Thymus (tissue), 11 donors: ENCODE data around the gene TSPAN4. TPM values are rescaled to one million over a fixed set of nuclear protein-coding genes. Genes with fewer than 3 reads are reported as not detected.

Source experiments
- DNase-seq, 9 donors: peaks; one replicate each; pipeline ENCODE4 v3.0.0-alpha.2; 2013; ENCODE audit warnings: low spot score in 9 of 9, low read depth in 6 of 9, missing footprints in 1 of 9
- H3K27ac ChIP-seq, 2 donors: one replicate each; pipeline ENCODE4 v1.5.1; 2013; ENCODE audit warnings: control low read depth in 1 of 2, low read depth in 1 of 2, low read length in 1 of 2, mild to moderate bottlenecking in 1 of 2, moderate library complexity in 1 of 2
- H3K27me3 ChIP-seq, 2 donors: one replicate each; pipeline ENCODE4 v1.5.1; 2013; ENCODE audit warnings: low read length in 1 of 2; ENCODE audit not compliant: control insufficient read depth in 2 of 2, insufficient read depth in 1 of 2
- H3K36me3 ChIP-seq, 2 donors: one replicate each; pipeline ENCODE4 v1.5.1; 2013; ENCODE audit warnings: low read length in 1 of 2, mild to moderate bottlenecking in 1 of 2, moderate library complexity in 1 of 2; ENCODE audit not compliant: control insufficient read depth in 2 of 2, insufficient read depth in 2 of 2
- H3K4me1 ChIP-seq, 2 donors: one replicate each; pipeline ENCODE4 v1.5.1; 2013; ENCODE audit warnings: low read length in 2 of 2; ENCODE audit not compliant: control insufficient read depth in 2 of 2, insufficient read depth in 2 of 2
- H3K4me3 ChIP-seq, 2 donors: one replicate each; pipeline ENCODE4 v1.5.1; 2013; ENCODE audit warnings: low read length in 2 of 2, control low read depth in 1 of 2, mild to moderate bottlenecking in 1 of 2
- H3K9me3 ChIP-seq, 2 donors: one replicate each; pipeline ENCODE4 v1.5.1; 2013; ENCODE audit warnings: low read length in 1 of 2, mild to moderate bottlenecking in 1 of 2; ENCODE audit not compliant: control insufficient read depth in 2 of 2, insufficient read depth in 1 of 2
- WGBS: extraction: QIAGEN DNeasy Blood & Tissue Kit; methylation state at CpG from one replicate; pipeline ENCODE4 v1.1.7; 2013; 5-methylcytosine and 5-hydroxymethylcytosine counted together
- polyA plus RNA-seq: library from polyadenylated mRNA; stranded (reverse); fragments of 200-250 nt; gene quantifications from one replicate; pipeline ENCODE4 v1.2.3, GENCODE V29; 2013
- total RNA-seq: library from RNA; stranded (reverse); fragments of 120-200 nt; gene quantifications from one replicate; pipeline ENCODE4 v1.2.4, GENCODE V29; 2013
- donor health status: healthy.

The TSPAN4 gene
- total and polyA plus RNA-seq, 2 donors: 22.2 to 56.7 TPM

GRCh38 chr11:850775-851763 is 8.4 kb downstream of the TSPAN4 start:
- DNase-seq: no peak
- H3K9me3 ChIP-seq: no peaks in the 10 kb centered on the region
- H3K27ac ChIP-seq: no peak overlapping the region
- H3K27me3 ChIP-seq: peaks cover 9 to 47% of the 10 kb centered on the region in 2 donors
- WGBS: 93% methylated on average over 28 of the region's 28 CpGs
- H3K36me3 ChIP-seq: no peaks in the 10 kb centered on the region
- H3K4me3 ChIP-seq: no peak overlapping the region
- H3K4me1 ChIP-seq: peaks cover 14 to 16% of the 10 kb centered on the region in 2 donors

GRCh38 chr11:852762-853161 is 10.1 kb downstream of the TSPAN4 start:
- WGBS: 95% methylated on average over 15 of the region's 15 CpGs
- H3K36me3 ChIP-seq: no peaks in the 10 kb centered on the region
- DNase-seq: no peak
- H3K27ac ChIP-seq: no peak overlapping the region
- H3K27me3 ChIP-seq: peaks cover 9 to 35% of the 10 kb centered on the region in 2 donors
- H3K4me1 ChIP-seq: peaks cover 14 to 15% of the 10 kb centered on the region in 2 donors
- no peaks in the 10 kb centered on the region for H3K9me3 ChIP-seq
- H3K4me3 ChIP-seq: no peak overlapping the region

GRCh38 chr11:853682-854448 is 11.2 kb downstream of the TSPAN4 start:
- H3K36me3 ChIP-seq: no peaks in the 10 kb centered on the region
- H3K4me3 ChIP-seq: no peak overlapping the region
- peaks cover 5 to 6% of the 10 kb centered on the region in 2 donors for H3K4me1 ChIP-seq
- DNase-seq: no peak
- H3K27ac ChIP-seq: no peak overlapping the region
- H3K9me3 ChIP-seq: no peaks in the 10 kb centered on the region
- peaks cover 9 to 24% of the 10 kb centered on the region in 2 donors for H3K27me3 ChIP-seq
- 97% methylated on average over 27 of the region's 27 CpGs for WGBS

- H3K4me1 ChIP-seq: peaks cover 0 to 2% of the 10 kb centered on the region in 2 donors
- H3K27me3 ChIP-seq: peaks cover 8 to 19% of the 10 kb centered on the region in 2 donors
- no peak for DNase-seq
- no peaks in the 10 kb centered on the region for H3K36me3 ChIP-seq
- 95% methylated on average over 20 of the region's 20 CpGs for whole genome bisulfite sequencing
- no peaks in the 10 kb centered on the region for H3K9me3 ChIP-seq
- no peak overlapping the region for H3K27ac ChIP-seq
- H3K4me3 ChIP-seq: no peak overlapping the region
These were observed 12.1 kb downstream of the TSPAN4 start for GRCh38 chr11:854601-855329.

- H3K9me3 ChIP-seq: no peaks in the 10 kb centered on the region
- no peak overlapping the region for H3K4me3 ChIP-seq
- 96% methylated on average over 7 of the region's 7 CpGs for WGBS
- H3K36me3 ChIP-seq: no peaks in the 10 kb centered on the region
- no peak overlapping the region for H3K27ac ChIP-seq
- no peaks in the 10 kb centered on the region for H3K4me1 ChIP-seq
- DNase-seq: no peak
- peaks cover 2 to 15% of the 10 kb centered on the region in 2 donors for H3K27me3 ChIP-seq
These were observed 12.7 kb downstream of the TSPAN4 start for GRCh38 chr11:855330-855674.

- no peak overlapping the region for H3K27ac ChIP-seq
These were observed 13.1 kb downstream of the TSPAN4 start for GRCh38 chr11:855796-856195.

GRCh38 chr11:856397-856796 is 13.7 kb downstream of the TSPAN4 start:
- Histone ChIP-seq H3K4me3 (no peak overlapping the region), H3K27ac (no peak overlapping the region), H3K36me3 (no peaks in the 10 kb centered on the region), H3K27me3 (peaks cover 0 to 4% of the 10 kb centered on the region in 2 donors), H3K4me1 (no peaks in the 10 kb centered on the region), H3K9me3 (no peaks in the 10 kb centered on the region)
- 84% methylated on average over 8 of the region's 8 CpGs for WGBS
- no peak for DNase-seq

More at GRCh38 chr11:855796-856195, 13.1 kb downstream of the TSPAN4 start:
- H3K9me3 ChIP-seq: no peaks in the 10 kb centered on the region
- no peaks in the 10 kb centered on the region for H3K4me1 ChIP-seq
- H3K4me3 ChIP-seq: no peak overlapping the region
- peaks cover 0 to 10% of the 10 kb centered on the region in 2 donors for H3K27me3 ChIP-seq
- DNase-seq: no peak
- WGBS: 95% methylated on average over 12 of the region's 12 CpGs
- H3K36me3 ChIP-seq: no peaks in the 10 kb centered on the region

GRCh38 chr11:858053-858761 is 15.6 kb downstream of the TSPAN4 start:
- no peaks in the 10 kb centered on the region for H3K36me3 ChIP-seq
- peaks cover 0 to 1% of the 10 kb centered on the region in 2 donors for H3K9me3 ChIP-seq
- no peak overlapping the region for H3K27ac ChIP-seq
- H3K27me3 ChIP-seq: no peaks in the 10 kb centered on the region
- H3K4me1 ChIP-seq: no peaks in the 10 kb centered on the region
- 93% methylated on average over 27 of the region's 27 CpGs for WGBS
- no peak overlapping the region for H3K4me3 ChIP-seq
- DNase-seq: no peak
